Dermis microvascular lymphatic vessel endothelial cell (primary cell): ENCODE results near the gene CNNM1. TPM values are rescaled to one million over a fixed set of nuclear protein-coding genes. Genes with fewer than 3 reads are reported as not detected.

Experiments
- total RNA-seq: library from RNA; depleted of rRNA; stranded (reverse); fragments of >200 nt; gene quantifications from 2 replicates; pipeline ENCODE4 v1.2.1, GENCODE V29; 2014

CNNM1 gene
- total RNA-seq, 1 donor from 2014 or later: not detected

Other genes with a start within 250 kb of the CNNM1 start
- under 0.01 TPM in 1 of 2 replicates, not detected in the other for gene HPSE2, start 93.5 kb upstream of the CNNM1 start, total RNA-seq
- 22.3 and 23.4 TPM in 2 replicates for gene GOT1, start 101.3 kb downstream of the CNNM1 start, total RNA-seq
- gene NKX2-3, start 203.6 kb downstream of the CNNM1 start, total RNA-seq: not detected in 2 replicates